ENCODE results near the gene MIOX. TPM values are rescaled to one million over a fixed set of nuclear protein-coding genes. Genes with fewer than 3 reads are reported as not detected.
A peak's percentile ranks its signal among the peaks of the same experiment; 100 is the strongest.

MIOX gene
- total and polyA plus RNA-seq, 2 of the 13 experiments (the other 11 are each of a cell fraction or from before 2014, with no cell fraction given), result 1.5 to 2.9 TPM

DNA sequence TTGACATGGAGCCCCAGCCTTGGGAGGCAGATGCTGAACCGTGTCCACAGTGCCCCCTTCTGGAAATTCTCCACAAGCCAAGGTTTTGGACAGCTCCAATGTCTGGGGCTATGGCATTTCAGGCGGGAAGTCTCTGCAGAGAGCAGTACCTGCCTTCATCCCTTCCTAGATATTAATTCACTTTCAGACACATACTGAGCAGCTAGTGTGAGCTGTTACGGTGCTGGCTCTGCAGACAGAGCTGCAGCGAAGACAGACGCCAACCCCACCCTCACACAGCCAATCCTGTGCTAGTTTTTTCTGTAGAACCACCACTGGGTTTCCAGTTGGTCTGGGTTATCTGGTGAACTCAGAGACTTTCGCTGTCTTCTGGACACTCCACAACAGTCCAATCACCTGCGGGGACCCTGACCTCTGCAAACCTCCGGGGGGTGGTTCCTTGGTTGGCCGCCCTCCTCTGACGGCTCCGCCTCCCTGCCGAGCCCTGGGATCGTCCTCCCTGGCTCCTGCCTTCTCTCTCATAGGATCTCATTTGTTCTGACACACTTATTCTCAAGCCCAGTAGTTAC, 11.7 kb downstream of the MIOX start (continued):
- TF ChIP-seq, protein P1, sequence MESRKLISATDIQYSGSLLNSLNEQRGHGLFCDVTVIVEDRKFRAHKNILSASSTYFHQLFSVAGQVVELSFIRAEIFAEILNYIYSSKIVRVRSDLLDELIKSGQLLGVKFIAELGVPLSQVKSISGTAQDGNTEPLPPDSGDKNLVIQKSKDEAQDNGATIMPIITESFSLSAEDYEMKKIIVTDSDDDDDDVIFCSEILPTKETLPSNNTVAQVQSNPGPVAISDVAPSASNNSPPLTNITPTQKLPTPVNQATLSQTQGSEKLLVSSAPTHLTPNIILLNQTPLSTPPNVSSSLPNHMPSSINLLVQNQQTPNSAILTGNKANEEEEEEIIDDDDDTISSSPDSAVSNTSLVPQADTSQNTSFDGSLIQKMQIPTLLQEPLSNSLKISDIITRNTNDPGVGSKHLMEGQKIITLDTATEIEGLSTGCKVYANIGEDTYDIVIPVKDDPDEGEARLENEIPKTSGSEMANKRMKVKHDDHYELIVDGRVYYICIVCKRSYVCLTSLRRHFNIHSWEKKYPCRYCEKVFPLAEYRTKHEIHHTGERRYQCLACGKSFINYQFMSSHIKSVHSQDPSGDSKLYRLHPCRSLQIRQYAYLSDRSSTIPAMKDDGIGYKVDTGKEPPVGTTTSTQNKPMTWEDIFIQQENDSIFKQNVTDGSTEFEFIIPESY (CRISPR knock-in tag; IDR thresholded peaks at IDR 0.05), result peak; percentile 43; the same call in 1 of the 2 replicates
- TF ChIP-seq NKX3-1 (CRISPR knock-in tag; IDR thresholded peaks at IDR 0.05) (no peak), DMTF1 (CRISPR knock-in tag; IDR thresholded peaks at IDR 0.05) (no peak), ZFP36L2 (CRISPR knock-in tag; IDR thresholded peaks at IDR 0.05) (no peak), FOSL2 (CRISPR knock-in tag; IDR thresholded peaks at IDR 0.05) (no peak; the same call in 1 of the 2 replicates), ZNF253 (CRISPR knock-in tag; IDR thresholded peaks at IDR 0.05; ENCODE audit: borderline replicate concordance) (no peak), ZNF564 (CRISPR knock-in tag; IDR thresholded peaks at IDR 0.05) (no peak), SAP130 (CRISPR knock-in tag; IDR thresholded peaks at IDR 0.05; ENCODE audit: low read depth) (peak; percentile 74), FOSL1 (CRISPR knock-in tag; IDR thresholded peaks at IDR 0.05; ENCODE audit: borderline replicate concordance) (no peak), RXRB (CRISPR knock-in tag; IDR thresholded peaks at IDR 0.05; ENCODE audit: borderline replicate concordance) (0 out of 2 replicates have a peak, but pooled peaks have one; percentile 19), ZBTB25 (CRISPR knock-in tag; IDR thresholded peaks at IDR 0.05) (peak; percentile 39; the same call in 1 of the 2 replicates), GABPA (IDR thresholded peaks at IDR 0.05; ENCODE audit: low read depth, low read length) (no peak), GABPA (CRISPR knock-in tag; IDR thresholded peaks at IDR 0.05; ENCODE audit: low read depth) (no peak), SOX5 (CRISPR knock-in tag; IDR thresholded peaks at IDR 0.05; ENCODE audit: borderline replicate concordance) (no peak), TARDBP (CRISPR knock-in tag; IDR thresholded peaks at IDR 0.05) (peak; percentile 47; the same call in 1 of the 2 replicates), ZNF773 (CRISPR knock-in tag; IDR thresholded peaks at IDR 0.05; ENCODE audit: borderline replicate concordance) (no peak), NBN (conservative IDR thresholded peaks at IDR 0.05) (no peak), KAT2B (IDR thresholded peaks at IDR 0.05; ENCODE audit: borderline replicate concordance, low read depth, low read length) (no peak), ZNF703 (CRISPR knock-in tag; IDR thresholded peaks at IDR 0.05; ENCODE audit: borderline replicate concordance) (no peak), HDAC6 (IDR thresholded peaks at IDR 0.05; ENCODE audit: low read depth, low read length) (no peak), PAF1 (CRISPR knock-in tag; IDR thresholded peaks at IDR 0.05) (no peak), ZNF557 (CRISPR knock-in tag; IDR thresholded peaks at IDR 0.05) (no peak), ZBTB8A (CRISPR knock-in tag; IDR thresholded peaks at IDR 0.05; ENCODE audit: borderline replicate concordance, low read depth) (no peak), KLF13 (CRISPR knock-in tag; IDR thresholded peaks at IDR 0.05) (no peak)
- TF ChIP-seq, protein P2, sequence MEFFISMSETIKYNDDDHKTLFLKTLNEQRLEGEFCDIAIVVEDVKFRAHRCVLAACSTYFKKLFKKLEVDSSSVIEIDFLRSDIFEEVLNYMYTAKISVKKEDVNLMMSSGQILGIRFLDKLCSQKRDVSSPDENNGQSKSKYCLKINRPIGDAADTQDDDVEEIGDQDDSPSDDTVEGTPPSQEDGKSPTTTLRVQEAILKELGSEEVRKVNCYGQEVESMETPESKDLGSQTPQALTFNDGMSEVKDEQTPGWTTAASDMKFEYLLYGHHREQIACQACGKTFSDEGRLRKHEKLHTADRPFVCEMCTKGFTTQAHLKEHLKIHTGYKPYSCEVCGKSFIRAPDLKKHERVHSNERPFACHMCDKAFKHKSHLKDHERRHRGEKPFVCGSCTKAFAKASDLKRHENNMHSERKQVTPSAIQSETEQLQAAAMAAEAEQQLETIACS (CRISPR knock-in tag; IDR thresholded peaks at IDR 0.05), result no peak
- TF ChIP-seq, protein P3, sequence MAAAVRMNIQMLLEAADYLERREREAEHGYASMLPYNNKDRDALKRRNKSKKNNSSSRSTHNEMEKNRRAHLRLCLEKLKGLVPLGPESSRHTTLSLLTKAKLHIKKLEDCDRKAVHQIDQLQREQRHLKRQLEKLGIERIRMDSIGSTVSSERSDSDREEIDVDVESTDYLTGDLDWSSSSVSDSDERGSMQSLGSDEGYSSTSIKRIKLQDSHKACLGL (CRISPR knock-in tag; IDR thresholded peaks at IDR 0.05), result no peak
